Renal pelvis (tissue), 4 donors: ENCODE data around the gene MAP1LC3B. TPM values are rescaled to one million over a fixed set of nuclear protein-coding genes. Genes with fewer than 3 reads are reported as not detected.

ENCODE experiments used
- DNase-seq: peaks from one replicate; pipeline ENCODE4 v3.0.0-alpha.2; 2013
- polyA plus RNA-seq, 3 donors: library from polyadenylated mRNA; unstranded; fragments of 120-200 nt; gene quantifications; one replicate each; pipeline ENCODE4 v1.2.1, GENCODE V29; 2013; ENCODE audit not compliant: insufficient read length in 3 of 3

MAP1LC3B gene
- polyA plus RNA-seq, 3 donors, result 59.2 to 61.7 (median 60.5) TPM

DNA sequence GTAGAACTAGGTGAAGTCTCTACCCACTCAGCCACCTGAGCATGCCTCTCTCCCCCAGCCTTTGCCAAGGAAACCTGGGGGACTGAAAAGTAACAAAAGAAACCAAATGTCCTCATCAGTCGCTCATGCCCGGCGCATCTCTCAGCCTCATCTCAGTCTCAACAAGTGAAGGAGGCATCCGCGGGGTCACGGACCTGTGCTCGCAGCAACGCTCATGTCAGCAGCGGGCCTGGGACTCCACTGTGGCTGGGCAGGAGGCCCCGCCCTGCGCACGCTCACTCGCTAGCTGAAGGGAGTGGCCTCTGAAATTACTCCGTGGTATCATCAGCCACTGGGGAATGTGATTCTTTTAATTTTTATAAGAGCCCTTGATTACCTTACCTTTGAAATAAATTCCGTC lies 31.3 kb downstream of the MAP1LC3B start:
- no peak for DNase-seq

DNA sequence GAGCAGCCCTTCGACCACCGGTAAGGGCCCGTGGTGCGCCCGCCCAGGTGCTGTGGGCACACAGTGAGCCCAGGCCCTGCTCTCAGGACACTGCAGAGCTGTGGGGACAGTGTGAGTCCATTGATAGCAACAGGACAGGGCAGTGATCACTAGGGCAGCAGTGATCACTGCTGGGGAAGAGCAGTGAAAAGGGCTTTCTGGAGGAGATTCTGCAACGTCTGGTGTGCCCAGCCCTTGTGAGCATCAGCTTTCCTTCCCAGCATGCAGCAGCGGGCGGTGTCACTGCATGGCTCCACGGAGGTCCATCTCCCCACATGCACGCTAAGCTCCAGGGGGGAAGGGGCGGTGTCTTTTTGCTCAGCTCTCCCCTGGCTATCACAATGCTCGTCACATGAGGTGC lies 32.1 kb downstream of the MAP1LC3B start:
- DNase-seq, result no peak

DNA sequence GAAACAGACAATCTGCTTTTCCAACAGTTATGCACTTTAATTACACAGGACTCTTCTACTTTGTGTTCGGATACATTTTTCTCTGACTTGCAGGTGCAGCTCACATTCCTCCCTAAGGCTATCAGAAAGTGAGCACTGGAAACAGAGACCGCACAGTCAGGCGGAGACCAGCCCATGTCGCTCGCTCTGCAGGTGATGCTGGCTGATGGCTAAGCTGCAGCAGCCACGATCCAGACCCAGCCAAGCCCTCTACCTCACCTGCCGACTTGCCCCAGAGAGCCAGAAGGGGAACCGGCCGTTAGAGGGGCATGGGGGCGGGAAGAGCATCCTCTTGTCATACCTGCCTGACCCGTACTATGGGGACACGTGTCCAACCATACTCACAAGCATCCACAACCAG lies 33.8 kb downstream of the MAP1LC3B start:
- no peak for DNase-seq

DNA sequence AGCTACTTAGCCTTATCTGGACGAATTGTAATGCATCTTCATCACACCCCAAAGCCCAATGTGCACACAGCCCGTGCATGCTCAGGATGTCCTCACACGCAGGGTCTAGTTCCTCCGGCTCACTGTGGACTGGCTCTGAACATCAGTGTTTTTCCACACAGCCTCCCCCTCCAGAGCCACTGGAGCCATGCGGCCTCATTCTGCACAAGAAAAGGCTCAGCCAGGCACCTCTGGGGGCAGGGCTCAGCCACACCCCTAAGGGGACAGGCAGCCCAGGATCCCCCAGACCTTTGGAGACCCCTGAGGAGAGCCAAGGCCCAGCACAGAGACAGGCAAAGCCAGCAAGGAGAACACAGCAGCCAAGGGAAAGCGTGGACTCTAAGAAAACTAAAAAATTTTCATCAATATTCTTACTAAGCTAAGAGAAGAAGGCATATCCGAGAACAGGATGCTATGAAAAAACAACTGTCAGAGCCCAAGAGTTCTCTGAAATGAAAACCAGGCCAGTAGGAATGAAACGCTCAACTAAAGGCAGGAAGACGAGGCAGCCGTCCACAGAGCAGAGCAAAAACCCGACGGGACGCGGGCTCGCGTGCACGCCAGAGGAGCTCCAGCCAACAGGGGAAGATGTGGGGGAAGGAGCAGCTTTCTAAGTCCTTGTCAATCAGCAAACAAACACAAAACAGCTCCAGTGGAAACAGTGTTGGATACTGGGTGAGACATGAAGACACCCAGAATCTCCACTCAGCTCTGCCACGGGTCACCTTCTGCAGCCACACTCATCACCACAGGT lies 34.5 kb downstream of the MAP1LC3B start:
- DNase-seq, result no peak

DNA sequence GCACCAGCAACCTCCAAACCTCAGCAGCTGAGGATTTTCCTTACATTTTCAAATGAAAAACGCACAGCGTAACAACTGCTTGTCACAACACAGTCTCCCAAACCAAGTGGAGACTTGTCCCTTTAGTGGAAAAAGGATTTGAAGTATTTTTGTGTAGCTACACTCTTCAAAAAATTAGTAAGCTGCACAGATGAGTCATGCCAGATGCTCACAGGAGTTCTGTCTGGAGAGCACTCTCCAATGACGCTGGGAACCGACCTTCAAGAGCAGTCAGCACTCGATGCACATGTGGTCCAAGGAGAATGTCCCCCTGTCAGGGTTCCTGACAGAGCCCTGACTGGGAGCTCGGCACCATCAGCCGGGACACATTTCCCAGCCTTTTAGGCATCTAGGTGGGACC lies 39.8 kb downstream of the MAP1LC3B start:
- DNase-seq, result no peak

DNA sequence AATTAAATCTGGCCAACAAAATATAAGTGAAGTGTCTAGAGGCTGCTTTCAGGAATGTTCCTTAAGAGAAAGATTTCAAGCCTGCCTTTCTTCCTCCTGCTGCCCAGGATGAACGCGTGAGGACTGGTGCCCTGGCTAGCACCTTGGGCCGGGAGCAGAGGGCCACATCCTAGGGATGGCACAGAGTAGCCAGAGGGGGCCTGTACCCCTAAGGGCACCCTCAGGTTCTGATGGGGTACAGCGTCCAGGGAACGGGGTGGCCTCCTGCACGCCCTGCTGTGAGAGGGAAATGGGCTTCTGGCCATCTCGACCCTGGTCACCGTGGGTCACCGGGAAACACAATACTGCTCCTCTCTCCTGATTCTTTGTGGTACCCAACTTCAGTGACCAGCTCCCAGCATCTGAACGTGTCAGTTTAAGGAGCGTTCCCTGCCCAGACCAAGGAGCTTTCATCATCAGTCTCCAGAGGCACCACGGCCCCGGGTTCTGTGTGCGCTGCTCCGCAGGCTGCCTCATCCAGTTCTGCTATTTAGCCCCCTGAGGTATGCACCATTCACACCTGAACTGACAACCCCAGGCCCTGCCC lies 40.3 kb downstream of the MAP1LC3B start:
- DNase-seq, result no peak

DNA sequence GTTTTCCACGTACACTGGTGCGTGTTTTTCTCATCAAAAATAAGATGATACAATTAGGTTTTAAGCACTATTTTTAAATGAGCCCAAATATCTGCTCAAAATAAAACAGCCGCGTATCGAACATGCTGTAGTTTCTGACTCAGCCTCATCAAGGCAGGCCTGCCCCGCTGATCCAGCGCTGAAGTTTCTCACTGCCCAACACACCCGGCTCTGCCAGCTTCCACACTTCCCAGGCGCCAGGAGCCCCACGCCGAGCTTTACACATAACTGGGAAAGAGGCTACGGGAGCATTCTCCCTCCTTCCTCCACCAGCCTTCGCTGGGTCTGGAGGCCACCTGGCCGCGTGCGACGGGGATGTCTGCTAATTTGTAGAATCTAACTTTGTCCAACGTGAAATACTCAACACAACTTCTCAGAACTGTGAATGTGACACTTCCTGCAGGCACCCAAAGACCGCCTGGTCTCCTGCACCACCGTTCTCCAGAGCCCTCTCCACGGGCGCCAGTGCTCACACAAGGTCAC lies 42.1 kb downstream of the MAP1LC3B start:
- no peak for DNase-seq

DNA sequence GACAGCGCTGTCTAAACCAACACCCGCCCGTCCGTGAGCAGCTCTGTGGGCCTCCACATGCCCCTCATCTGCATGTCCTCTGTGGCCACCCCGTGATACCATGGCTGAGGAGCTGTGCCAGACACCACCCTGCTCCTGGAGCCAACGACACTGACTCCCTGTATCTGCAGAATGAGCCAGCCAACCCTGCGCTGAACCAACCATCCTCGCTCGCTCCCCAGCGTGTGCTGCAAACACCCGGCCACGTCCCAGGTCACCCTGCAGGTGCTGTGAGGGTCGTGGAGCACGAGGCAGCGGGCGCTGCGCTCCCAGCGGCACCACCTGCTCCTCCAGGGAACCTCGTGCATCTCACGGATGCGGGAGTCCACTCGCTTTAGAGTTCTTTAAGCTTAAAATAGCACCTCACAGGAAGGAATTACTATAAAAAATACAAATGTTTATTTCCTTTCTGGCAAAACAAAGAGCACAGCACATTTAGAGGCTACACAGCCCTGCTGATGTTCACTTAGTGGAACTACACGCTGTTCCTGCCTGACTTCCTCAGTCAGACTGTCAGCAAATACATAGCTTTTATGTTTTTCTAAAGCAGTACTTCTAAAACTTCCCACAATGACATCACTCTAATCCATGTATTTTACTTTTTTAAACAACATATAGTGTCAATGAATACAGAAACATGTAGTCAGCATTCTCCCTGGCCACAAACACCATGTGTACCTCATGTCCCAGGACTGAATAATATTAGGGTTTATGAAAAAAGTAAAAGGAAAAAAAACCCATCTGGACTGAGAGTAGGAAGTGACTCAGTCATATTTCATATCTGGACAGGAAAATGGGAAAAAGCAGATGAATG lies 43.5 kb downstream of the MAP1LC3B start:
- DNase-seq, result no peak

DNA sequence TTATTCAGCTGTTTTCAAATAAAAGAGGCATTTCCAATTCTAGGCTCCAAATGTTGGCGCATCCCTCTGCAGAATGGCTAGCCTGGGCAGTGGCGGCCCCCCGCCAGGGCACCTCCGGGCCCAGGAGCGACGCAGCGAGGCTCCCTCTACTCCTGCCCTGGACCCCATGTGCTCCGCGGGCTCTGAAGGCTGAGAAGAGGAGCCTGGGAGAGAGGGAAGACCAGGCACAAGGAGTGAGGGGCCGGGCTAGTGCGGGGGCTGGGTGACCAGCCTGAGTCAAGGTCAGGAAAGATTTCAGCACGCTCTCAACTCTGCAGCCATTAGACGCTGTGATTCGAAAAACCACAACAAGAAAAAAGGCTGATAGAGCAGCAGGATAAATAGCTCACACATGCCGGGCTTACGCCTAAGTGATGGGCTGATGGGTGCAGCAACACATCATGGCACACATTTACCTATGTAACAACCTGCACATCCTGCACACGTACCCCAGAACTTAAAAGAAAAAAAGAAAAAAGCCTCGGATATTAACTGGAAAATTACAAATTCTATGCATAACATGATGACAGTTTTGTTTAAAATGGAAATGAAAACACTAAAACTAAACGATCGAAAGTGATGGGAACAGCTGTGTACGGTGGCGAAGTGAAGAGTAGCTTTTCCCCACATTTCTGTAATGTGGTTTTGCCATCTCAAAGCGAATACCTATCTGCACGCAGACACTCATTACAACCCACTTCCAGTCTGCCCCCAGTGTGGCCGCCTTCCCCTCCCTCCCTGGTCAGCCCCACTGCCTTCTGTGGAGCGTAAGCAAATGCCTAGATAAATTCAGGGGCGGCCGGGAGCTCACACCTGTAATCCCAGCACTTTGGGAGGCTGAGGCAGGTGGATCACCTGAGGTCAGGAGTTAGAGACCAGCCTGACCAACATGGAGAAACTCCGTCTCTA lies 44.4 kb downstream of the MAP1LC3B start:
- no peak for DNase-seq

DNA sequence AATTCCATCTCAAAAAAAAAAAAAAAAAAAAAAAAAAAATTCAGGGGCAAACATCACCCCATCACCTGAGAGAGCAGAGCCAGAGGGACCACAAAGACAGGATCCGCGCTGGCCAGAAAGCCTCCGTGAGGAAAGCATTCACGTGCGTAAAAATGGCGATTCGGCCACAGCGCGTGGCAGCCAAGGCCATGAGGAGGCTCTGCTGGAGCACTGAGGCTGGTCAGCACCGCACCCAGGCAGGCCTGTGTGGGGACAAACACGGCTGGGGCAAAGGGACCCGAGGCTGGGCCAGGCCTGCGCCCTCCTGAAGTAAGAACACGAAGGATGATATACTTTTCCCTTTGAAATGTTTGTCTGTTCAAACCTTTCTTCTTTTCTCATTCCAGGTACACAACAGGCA lies 45.2 kb downstream of the MAP1LC3B start:
- no peak for DNase-seq

DNA sequence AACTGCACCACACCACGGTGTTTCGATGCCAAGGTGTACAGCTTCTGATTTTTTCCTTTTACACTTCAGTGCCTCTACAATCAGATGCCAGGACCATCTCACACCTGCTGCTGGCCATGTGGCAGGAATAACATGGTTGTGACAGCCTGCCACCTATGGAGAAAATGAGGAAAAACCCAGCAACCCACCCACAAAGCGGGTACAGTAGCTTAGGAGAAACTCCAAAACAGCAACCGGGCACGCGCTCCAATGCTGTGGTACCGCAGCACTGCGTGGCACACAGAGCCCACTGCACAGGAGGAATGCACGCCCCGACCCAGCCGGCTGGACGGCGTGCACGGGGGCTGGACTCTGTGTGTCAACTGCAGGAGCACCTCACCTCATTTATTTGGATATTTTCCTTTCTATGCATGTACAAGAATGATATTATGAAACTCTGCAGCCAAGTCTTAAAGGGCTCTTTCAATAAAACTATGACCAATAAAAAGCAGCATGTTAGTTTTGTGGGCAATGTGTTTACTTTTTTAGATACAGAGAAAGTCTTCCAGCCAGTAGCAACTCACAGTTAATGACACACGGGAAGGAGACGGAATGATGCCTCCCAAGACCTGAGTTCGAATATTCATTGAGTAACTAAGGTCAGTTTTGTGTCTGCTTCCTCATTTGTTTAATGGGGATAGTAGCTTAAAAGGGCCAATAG lies 45.9 kb downstream of the MAP1LC3B start:
- no peak for DNase-seq

DNA sequence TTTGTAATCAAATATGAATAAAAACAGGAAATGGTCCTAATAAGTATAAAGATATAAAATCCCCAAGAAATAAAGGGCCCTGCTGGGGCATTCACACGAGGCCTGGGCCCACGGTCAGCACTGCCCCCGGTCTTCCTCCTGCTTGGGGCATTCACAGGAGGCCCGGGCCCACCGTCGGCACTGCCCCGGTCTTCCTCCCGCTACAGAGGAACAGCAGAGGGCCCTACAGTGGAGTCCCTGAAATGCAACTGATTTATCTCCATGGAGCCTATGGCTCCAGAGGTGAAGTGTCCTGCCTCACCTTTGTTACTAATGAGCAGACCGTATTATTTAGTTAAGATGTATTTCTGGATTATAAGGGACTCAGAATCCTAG lies 46.5 kb downstream of the MAP1LC3B start:
- DNase-seq, result no peak

DNA sequence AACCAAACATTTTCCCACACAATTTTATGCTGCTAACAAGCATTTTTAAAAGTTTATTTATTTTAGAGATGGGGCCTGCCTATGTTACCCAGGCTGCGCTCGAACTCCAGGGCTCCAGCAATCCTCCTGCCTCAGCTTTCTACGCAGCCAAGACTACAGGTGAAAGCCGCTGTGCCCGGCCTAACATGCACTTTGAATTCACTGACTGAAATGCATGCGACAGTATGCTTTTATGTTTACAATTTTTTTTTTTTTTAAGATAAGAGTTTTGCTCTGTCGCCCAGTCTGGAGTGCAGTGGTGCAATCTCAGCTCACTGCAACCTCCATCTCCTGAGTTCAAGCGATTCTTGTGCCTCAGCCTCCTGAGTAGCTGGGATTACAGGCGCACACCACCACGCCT lies 47.8 kb downstream of the MAP1LC3B start:
- no peak for DNase-seq

DNA sequence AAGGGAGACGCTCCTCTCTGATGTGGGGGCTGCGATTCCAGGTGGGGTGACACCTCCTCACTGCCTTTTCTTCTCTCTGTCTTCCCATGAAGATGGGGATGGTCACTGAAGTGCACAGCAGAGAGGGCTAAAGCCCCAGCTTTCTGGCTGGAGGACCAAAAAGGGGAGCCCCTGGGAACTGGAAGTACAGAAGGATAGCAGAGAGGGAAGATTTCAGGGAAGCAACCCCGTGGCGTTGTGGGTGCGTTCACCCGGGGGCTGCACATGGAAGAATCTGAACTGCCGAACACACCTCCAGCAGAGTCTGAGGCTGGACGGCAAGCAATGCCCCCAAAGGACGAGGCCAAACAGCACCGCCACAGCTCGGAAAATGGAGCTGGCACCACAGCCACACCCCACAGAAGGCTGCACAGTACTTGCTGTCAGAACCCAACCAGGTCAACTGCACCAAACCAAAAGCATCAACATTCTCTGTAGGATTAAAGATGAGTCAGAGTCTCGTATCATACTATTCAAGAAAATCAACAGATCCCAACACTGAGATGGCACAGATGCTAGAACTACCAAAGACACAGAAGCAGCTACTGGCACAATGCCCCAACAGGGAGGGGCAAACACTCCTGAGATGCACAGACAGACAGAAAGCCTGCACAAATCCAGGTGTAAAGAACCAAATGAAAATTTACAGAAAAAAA lies 49.9 kb downstream of the MAP1LC3B start:
- DNase-seq, result no peak

DNA sequence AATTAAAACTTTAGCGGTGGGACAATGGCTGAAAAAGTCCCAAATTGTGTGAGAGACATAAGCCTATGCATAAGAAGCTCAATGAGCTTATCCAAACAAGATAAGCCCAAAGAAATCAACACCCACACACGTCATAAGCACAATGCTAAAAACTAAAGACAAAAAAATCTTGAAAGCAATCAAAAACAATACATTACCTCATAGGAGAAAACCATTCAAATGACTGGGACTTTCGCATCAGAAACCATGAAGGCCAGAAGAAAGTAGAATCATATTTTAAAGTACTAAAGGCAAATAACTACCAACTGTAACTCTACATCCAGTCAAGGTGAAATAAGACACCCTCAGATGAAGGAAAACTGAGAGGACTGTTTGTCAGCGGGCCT lies 50.4 kb downstream of the MAP1LC3B start:
- DNase-seq, result no peak

DNA sequence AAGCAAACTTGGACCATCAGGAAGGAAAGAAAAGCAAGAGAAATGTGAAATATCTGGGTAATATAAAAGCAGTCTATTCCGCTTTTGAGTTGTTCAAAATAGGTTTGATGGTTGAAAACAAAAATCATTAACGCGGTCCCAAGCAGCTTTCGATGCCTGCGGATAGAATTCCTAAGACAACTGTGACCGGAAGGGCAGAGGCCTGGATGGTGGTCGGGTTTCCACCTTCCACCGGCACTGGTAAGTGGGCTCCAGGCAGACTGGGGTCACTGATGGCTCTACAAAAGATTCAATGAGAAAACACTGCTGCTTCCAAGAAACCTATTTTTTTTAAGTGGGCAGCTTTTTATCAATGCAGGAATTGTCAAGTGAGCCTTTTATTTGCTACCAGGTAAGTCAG lies 50.9 kb downstream of the MAP1LC3B start:
- DNase-seq, result no peak

DNA sequence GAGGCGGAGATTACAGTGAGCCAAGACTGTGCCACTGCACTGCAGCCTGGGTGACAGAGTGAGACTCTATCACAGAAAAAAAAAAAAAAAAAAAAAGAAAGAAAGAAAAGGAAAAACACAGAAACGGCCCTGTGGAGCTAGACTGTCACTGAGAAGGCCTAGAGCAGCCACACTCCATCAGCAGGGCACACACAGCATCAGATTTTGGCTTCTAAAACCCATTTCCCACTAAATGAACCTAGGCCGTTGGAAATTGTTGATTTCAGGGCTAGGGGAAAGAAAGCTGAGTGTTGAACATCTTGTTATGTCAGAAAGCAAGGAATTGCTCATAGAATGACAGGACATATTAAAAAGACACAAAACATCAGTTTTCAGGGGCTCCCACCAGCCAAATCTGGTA lies 51.8 kb downstream of the MAP1LC3B start:
- DNase-seq, result no peak

DNA sequence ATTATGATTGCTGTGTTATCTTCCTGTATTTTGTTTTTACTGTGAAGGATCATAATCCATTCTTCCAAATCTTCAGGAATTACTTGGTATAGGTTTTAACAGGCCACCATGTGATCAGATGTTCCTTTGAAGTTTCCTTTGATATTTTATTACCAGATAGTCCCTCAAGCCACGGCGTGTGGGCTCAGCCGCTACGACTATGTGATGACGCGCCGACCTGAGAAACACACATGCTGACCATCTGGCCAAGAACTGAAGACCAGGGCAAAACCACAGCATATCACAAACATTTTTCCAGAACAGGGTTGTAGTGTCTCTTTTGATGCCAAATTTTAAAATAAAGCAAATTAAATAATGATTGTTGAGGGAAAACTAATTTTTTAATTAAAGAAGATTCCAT lies 53.4 kb downstream of the MAP1LC3B start:
- no peak for DNase-seq

DNA sequence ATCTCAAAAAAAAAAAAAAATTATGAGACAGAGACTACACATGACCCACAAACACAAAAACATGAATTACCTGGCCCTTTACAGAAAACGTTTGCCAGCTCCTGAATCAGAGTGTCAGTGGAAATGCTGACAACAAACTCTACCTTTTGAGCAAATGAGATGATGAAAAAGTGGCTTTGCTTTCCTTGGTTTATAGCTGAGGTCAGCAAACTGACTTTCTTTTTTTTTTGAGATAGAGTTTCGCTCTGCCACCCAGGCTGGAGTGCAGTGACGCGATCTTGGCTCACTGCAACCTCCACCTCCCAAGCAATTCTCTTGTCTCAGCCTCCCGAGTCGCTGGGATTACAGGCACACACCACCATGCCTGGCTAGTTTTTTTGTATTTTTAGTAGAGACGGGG lies 54.3 kb downstream of the MAP1LC3B start:
- DNase-seq, result no peak

DNA sequence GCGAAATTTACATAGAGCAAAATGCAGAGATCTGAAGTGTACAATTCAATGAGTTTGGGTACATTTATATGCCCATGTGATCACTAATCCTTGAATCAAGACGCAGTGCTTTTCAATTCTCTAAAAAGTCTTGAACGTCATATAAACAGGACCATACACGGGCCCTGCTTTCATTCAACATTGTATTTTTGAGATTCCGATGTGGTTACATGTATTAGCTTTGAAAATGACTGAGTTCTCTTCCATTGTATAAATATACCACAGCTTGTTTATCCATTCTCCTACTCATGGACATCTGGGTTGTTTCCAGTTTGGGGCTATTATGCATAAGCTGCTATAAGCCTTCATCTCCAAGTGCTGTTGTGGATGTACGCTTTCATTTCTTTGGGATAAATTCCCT lies 55.2 kb downstream of the MAP1LC3B start:
- no peak for DNase-seq
